Activated CD4-positive, alpha-beta T cell treated with anti-CD3 and anti-CD28 coated beads, Interleukin-2, Interleukin-4, amounts not matched to agents 100 ng/mL and 50 ng/mL, durations not matched to agents 16 hours and 8 hours (primary cell): ENCODE results near the gene C6orf47.
A peak's percentile ranks its signal among the peaks of the same experiment; 100 is the strongest.

Experiments used
- DNase-seq: peaks from one replicate; pipeline ENCODE4 v3.0.0-alpha.2; 2020; ENCODE audit warnings: low spot score

C6orf47 gene

DNA sequence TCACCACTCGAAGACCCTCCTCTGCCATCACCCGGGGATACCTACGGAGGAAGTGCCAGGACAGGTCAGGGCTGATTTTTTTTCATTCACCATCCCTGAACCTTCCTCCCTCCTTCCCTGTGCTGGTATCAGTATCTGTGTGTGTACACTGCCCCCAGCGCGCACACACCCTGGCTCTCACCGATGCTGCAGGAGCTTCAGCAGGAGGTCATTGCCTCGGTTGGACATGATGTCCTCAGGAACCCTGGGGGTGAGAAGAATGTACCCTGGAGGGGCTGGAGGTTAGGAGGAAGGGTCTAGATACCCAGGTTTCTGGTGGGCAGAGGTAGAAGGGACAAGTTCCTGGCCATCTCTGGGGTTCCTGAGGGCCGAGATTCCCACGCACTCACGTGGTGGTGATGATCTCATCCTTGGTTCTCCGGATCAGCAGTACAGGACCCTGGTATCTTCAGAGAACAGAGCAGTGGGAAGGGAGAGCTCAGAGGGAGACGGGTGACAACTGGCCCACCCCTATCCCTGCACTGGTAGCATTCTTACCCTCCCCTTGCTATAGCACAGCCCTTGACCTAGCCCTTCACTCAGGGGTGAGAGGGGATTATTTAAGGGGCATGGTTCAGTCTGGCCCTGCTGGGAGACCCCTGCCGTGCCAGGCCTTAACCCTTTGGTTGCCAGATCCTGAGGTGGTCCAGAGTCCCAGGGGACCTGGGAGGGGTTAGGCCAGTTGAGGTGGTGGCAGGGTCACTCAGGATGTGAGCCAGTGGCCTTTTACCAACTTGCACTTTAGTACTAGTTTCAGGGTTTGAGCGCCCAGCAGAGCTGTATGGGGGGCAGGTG lies 27.5 kb upstream of the C6orf47 start:
- no peak for DNase-seq

DNA sequence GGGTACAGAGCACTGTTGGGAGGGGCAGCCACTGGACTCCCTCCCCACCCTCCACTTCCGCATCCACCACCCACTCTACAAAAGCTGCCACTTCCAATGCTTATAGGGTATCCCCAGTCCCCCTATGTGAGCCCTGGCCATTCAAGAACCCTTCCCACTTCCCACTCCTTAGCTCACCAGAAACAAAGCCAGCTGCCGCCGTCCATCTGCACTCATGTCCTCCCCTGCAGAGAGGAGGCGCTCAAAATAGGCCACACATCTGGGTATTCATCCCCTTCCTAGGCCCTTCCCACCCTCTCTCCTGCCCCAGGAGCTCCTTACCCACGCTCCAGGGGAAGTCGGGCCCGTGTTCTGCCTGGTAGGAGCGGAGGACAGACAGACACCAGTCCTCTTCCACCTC lies 26.7 kb upstream of the C6orf47 start:
- no peak for DNase-seq

DNA sequence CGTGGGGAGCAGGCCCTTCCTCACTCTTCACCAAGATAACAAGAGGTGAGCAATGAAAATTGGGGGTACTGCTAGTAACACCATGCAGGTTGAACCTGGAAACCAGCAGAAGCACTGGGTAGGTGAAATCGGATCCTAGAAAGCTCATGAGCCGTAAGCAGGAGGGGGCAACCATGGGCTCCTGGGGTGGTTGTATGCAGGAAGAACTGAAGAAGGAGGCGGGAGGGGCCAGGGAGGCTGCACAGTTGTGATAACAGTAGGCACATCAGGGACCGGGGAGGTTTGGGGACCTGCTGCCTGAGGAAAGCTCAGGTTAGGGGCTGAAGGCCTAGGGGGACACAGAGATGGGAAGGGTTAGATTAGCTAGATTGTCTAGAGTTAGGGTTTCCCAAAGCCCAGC lies 25.9 kb upstream of the C6orf47 start:
- DNase-seq, result no peak

DNA sequence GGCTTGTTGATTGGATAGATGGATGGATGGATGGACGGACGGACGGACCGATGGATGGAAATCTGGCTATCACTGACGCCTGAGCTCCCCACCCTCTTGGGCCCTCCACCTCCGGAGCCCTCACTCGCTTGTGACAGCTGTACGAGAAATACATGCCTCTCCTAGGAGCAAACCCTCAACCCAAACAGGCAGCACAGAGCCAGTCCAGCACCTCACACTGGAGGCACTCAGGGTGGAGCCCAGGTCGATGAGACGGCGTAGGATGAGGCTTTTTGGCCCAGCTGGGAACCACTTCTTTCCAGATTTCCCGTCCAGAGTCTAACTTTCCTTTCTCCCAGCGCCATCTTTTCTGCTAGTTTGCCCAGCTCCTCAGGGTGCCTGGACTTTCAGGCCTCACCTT lies 23.0 kb upstream of the C6orf47 start:
- no peak for DNase-seq

DNA sequence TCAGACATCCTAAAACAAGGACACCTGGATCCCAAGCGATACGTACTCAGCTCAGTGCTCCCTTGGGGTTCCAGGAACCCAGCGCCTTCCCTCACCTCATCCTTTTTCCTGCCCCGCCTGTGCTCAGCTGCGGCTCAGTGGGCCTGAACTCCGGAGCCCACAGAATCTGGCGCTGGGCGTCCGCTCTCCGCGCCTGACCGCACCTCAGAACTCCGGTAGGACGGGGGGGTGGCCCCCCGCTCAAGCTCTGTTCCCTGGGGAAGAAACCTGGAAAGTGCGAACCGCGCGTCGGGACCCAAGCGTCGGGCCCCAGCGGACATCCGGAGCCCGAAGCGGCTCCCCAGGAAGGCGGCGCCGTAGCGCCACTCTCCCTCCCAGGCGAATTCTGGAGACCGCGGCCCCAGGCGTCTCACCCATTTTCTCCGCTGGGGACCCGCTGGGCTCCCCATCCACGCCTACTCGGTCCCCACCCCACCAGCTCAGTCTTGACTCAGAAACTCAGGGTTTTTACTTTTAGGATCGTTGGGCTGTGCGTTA lies 20.6 kb upstream of the C6orf47 start:
- DNase-seq, result no peak

DNA sequence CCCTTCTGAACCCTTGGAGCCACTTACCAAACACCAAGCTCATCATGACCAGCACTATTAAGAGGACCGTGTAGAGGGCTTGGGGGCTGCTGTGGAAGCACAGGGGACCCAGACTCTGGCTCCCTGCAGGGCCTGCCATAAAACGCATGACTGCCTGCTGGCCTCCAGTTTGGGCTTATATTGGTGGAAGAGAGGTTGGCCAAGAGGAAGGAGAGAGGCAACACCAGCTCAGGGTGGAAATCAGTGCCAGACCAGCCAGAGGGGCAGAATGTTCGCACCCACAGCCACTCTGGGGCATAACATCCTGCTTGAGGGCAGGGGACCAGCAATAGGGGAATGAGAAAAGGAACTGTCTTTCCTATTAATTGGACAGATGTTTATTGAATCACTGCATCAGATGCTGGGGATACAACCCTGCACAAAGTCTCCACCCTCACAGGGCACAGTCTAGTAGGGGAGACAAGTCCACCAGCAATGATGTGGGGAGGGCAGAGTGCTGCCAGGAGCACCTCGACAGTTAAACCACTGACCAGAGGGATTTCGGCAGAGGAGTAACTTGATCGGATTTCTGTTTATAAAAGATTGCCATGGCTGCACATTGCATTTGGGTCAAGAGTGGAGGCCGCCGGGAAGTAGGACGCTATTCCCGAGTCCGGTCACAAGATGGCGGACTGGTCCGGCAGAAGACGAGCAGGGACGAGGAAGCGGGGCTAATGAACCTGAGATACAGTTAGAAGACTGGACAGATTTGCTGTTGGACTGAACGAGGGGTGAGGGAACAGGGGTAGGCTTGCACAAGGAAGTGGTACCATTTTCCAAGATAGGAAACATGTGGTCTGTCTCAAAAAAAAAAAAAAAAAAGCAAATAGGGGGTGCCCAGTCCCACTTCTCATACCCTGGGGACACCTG lies 19.9 kb upstream of the C6orf47 start, which contains the start of gene LY6G5C:
TSS of gene LY6G5C (minus strand) at position 842 of the 909 bp plus-strand sequence. CDS start at position 148, 694 bp downstream.
- DNase-seq, result peak; percentile 78

DNA sequence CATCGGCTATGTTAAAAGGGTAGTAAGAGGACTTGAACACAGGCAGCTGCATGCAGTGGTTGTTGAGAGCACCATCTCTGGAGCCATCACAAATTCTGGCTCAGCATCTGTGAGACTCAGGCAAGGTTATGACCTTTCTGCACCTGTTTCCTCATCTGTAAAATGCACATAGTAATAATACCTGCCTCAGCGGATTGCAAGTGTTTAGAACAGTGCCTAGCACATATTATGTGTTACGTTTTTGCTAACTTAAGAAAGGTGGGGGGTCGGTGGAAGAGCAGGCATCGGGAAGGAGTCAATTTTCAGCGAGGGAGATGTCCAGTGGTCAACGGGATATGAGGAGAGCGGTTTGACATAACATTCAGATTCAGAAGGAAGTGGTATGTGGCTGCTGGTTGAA lies 17.4 kb upstream of the C6orf47 start:
- DNase-seq, result no peak

DNA sequence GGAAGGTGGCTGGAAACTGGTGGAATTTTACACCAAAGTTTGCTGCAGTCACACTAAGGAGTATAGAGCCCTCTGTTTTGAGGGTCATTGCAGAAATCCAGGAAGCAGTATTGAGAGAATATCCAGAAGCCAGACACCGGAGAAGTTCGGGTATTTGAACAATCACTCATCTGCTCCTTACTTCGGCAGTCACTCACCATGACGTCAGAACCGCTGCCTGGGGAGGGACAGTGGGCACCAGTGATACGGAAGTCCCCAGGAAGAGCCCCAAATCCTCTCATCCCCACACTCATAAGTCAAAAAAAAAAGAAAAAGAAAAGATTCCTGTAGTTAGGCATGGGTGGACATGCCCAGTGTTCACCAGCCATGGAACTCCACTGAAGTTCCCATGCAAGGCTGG lies 16.3 kb upstream of the C6orf47 start:
- no peak for DNase-seq

DNA sequence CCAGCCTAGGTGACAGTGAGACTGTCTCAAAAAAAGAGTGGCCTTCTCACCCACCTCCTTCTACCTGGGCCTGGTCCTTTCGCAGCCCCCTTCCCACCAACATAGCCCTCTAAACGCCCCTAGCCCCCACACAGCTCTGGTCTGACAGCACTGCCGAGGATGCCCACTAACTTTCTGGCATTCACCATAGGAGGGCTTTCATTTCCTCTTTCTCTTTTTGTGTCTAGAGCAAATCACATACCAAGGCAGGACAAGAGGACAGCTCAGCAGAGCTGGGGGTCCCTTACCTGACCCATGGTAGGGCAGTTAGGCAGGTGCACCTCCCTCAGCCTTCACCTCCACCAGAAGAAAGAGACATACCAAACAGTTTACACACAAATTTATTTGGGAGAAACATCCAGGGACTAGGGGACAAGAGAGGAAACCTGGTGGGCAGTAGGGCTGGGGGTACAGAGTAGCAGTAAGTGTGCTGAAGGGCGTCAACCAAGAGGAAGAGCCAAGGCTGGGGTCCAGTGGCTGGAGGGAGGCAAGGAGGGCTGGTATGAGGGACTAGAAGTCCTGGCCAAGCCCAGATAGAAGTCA lies 15.8 kb upstream of the C6orf47 start:
- no peak for DNase-seq

DNA sequence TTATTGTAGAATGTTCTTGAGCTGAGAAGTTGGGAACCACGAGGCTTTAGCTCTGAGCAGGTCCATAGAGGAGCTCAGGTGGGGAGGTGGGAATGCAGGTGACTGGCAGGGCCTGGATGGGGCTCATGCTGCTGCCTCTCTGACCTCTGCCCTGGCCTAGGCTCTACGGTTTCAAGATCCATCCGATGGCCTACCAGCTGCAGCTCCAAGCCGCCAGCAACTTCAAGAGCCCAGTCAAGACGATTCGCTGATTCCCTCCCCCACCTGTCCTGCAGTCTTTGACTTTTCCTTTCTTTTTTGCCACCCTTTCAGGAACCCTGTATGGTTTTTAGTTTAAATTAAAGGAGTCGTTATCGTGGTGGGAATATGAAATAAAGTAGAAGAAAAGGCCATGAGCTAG lies 9.1 kb upstream of the C6orf47 start, which contains the start of gene LY6G5B:
TSS of gene LY6G5B (plus strand) at position 301 of the 400 bp plus-strand sequence. CDS start 975 bp downstream, outside the sequence.
- DNase-seq, result no peak

DNA sequence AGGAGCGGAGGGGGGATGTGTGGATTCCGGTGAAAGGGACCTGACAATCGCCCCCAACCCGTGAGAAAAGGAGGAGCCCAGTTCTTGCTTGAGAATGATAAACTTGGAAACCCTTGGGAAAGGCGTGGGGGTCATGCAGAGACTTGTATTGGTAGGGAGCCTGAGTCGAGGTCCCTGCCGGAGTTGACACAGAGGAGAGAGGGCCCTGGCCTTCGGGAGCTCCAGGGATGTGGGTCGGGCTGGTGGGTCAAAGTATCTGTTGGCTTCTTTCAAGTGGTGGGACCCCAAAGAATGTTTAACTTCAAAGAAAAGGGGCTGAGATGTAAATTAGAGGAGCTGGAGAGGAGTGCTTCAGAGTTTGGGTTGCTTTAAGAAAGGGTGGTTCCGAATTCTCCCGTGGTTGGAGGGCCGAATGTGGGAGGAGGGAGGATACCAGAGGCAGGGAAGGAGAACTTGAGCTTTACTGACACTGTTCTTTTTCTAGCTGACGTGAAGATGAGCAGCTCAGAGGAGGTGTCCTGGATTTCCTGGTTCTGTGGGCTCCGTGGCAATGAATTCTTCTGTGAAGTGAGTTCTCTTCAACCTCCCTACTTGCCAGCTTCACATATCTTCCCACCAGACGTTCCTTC lies 5.9 kb upstream of the C6orf47 start:
- no peak for DNase-seq

DNA sequence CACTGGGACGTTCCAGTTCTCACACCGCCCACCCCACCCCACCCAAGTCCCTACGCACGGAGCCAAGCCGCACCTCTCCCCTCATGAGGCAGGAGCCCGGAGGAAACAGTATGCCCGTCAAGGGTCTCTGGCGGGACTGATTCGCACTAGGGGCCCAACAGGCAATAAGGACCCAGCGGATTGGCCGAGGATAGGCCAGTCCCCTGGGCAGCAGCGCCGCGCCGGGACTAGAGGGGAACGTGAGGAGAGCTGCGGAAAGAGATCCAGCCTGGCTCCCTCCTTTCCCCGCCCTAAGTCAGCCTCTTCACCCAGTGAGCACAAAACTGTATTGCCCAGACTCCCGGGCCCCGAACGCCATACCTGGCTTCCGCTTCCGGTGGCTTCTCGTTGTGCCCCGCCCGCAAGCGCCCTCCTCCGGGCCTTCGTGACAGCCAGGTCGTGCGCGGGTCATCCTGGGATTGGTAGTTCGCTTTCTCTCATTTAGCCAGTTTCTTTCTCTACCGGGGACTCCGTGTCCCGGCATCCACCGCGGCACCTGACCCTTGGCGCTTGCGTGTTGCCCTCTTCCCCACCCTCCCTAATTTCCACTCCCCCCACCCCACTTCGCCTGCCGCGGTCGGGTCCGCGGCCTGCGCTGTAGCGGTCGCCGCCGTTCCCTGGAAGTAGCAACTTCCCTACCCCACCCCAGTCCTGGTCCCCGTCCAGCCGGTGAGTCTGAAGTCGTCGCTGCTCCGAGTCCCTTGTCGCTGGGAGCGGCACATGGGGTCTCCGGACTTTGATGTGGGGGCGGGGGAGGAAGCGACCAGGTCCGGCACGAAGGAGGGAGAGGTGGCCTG lies 5.1 kb upstream of the C6orf47 start, which contains the start of gene CSNK2B:
TSS of gene CSNK2B (plus strand) at position 580 of the 836 bp plus-strand sequence. CDS start 752 bp downstream, outside the sequence.
- peak; percentile 99 for DNase-seq

DNA sequence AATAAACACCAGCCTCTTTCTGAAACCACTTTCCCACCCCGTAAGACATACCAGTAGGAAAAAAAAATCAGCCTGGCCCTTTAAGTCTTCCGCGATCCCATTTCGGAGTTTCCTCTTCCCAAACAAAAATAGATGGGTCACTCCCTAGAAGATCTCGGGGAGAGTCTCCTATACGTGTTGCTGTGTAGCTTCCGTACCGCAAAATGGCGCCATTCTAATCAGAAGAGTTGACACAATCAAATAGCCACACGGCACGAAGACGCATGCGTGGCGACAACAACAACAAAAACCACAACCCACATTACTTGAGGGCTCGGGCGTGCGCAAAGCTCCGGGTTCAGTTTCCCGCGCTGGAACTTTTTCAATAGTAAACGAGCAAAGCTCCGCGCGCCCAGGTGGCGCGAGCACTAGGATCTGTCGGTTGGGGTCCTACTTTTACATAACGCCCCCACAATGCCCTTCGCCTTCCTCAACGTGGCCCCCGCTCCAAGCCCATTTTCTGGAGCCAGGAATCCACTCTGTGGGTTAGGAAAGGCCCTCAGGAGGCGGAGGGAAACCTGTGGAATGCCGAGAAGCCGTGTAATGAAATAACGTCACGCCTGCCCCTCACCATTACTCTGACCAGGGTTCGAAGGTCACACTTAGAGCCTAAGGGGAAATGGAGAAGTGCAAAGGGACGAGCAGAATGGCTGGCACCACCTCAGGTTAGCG lies 4.4 kb upstream of the C6orf47 start, which contains the start of gene GPANK1:
TSS of gene GPANK1 (minus strand) at position 208 of the 711 bp plus-strand sequence. CDS start 519 bp downstream, outside the sequence.
- DNase-seq, result peak; percentile 94

DNA sequence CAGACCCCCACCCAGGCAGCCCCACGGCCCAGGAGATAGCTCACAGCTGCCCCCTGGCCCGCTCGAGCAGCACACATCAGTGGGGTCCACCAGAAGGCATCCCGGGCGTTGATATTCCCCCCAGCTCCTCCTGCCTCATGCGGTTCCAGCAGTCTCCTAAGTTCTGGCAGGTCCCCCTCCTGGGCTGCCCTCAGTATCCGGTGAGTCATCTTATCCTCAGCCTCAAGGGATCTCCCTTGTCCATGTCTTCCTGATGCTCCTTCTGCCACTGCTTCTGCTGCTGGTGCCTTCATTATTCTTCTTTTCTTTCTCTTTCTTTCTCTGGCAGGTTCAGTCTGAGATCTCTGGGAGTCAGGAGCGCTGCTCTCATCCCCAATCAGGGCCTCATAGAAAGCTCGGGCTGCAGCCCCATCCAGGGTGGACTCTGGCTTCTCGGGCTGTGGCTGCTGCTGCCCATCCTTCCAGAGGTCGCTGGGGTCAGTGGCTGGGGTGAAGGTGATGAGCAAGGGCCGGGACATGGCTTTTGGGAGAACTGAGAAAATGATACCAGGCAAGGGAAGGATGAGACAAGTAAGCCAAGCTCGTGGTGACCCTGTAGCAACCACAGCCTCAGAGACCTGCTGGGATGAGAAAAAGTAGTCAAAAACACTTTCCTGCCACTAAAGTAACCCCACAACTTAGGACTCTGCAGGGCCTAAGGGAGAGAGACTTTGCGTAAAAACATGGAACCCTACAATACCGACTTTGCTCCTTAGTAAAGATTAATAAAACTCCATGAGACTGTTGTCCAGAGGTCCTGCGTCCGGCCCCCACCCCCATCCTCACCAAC lies 3.6 kb upstream of the C6orf47 start:
- DNase-seq, result no peak

DNA sequence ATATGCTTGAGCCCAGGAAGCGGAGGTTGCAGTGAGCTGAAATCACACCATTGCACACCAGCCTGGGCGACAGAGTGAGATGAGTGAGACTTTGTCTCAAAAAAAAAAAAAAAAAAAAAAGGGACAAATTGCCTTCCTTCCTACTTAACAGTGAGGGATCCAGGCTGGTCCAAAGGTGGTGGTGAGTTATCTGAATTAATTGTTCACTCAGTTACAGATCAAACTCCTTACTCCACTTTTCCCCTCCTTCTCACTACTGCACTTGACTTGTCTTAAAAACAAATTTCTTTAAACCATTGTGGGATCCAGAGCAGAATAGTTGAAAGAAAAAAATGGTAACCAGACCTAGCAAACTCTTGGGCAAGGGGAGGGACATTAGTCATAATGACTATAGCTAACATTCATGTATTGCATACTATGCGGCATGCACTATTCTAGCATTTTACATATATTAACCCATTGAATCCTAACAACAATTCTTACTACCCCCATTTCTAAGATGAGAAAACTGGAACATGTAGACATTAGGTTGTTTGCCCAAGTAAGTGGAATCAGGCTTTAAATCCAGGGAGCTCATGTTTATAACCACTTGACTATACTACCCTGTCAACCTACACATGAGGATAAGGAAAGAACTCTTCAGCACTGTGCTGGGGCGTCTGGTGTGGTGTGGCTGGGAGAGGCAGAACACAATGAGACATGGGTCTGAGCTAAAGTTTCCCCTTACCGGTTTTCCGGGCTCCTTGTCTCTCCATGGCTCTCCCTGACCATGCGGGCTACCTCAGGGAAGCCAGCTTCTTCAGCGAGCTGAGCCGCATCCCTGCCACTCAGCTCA lies 2.8 kb upstream of the C6orf47 start:
- DNase-seq, result no peak

DNA sequence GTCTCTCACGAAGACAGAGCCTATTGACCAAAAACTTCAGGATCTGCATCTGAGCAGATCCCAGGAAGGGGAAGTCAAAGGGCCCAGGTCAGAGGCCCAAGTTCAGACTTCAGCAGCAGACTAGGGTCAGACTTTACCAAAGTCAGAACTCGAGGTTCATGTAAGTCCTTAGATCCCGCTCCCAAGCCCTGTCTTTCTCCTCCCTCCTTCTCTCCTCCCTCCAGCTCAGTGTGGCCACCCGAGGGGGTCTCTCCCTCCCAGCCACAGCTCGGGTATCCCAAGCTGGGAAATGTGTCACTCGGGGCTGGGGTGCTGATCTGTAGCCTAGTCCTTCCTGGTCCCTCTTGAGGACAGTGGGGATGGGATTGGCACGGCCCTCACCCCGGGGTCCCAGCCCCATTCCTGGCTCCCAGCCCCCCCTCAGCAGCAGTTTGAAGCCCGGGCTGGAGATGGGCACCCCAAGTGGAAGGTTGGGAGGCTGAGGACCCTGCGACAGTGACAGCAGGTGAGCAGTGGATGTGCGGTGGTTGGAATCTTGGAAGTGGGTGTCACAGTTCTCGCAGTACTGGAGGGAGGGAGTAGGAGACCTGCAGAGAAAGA lies 1.6 kb upstream of the C6orf47 start:
- no peak for DNase-seq
